Fibroblast of gingiva (primary cell): ENCODE data around the gene MISP3.

Source experiments
- DNase-seq: peaks from one replicate; pipeline ENCODE4 v3.0.0-alpha.2; 2011; ENCODE audit warnings: low read depth

MISP3 gene

DNA sequence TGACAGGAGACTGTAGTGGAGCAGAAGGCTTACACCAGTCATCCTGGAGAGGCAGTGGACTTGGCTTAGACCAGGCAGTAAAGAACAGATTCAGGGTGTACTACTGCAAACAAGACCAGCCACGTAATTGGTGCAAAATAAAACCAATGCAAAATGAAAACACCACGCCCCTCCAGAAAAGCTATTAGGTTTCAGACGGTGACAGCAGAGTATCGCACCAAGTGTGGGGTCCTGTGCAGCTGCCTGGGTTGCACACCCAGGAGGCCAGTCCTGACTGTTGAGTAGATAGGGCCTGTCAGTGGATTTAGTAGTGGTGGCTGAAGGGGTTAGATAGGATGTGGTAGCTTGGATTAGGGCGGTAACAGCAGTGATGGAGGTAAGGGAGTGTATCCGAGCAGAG lies 50.3 kb downstream of the MISP3 start:
- DNase-seq, result no peak
